SK-N-MC (cell line): ENCODE results near the gene EIF4B.

ENCODE experiments used
- EZH2 ChIP-seq: fragments of 200-600 bp; sonication (generic); IDR thresholded peaks from one replicate; pipeline ENCODE4 v1.6.1; 2017; ENCODE audit warnings: antibody characterized with exemption
- POLR2AphosphoS5 ChIP-seq: IDR thresholded peaks from 2 replicates; pipeline ENCODE4 v1.6.1; 2012; ENCODE audit warnings: mild to moderate bottlenecking, low read depth, low read length, borderline replicate concordance

DNA sequence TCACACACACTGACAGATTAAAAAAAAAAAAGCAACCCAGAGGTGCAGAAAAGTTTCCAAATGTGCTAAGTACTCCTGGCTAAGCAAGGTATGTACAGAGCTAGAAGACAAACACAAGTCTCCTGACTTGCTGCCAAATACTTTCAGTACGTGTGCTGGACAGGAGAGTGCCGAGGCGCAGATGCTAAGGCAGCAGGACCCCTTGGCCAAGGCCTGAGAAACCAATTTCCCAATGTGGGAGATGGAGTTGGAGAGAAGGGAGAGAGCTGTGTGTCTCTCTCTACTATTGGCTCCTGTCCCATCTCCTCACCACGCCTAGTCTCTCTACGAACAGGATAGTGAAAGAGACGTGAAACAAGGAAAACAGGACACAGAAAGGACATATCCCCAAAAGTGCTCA, 67.6 kb downstream of the EIF4B start:
- TF ChIP-seq POLR2AphosphoS5: no peak
- TF ChIP-seq EZH2: no peak
